Immature natural killer cell (primary cell): ENCODE results near the gene SGF29. TPM values are rescaled to one million over a fixed set of nuclear protein-coding genes. Genes with fewer than 3 reads are reported as not detected.

Experiments
- DNase-seq, 3 donors: peaks; one replicate each; pipeline ENCODE4 v3.0.0; 2022; ENCODE audit warnings: mixed read lengths in 1 of 3
- H3K27ac Mint-ChIP-seq, 6 donors: one replicate each; pipeline ENCODE4 v1.8.0; 2020; ENCODE audit warnings: mixed read lengths in 6 of 6, mild to moderate bottlenecking in 5 of 6, inconsistent platforms in 4 of 6, moderate library complexity in 3 of 6
- H3K27me3 Mint-ChIP-seq, 3 donors: one replicate each; pipeline ENCODE4 v1.8.0; 2020 to 2021; ENCODE audit warnings: low read depth in 3 of 3, mild to moderate bottlenecking in 3 of 3, mixed read lengths in 3 of 3, moderate library complexity in 3 of 3, inconsistent platforms in 1 of 3
- H3K36me3 Mint-ChIP-seq, 3 donors: one replicate each; pipeline ENCODE4 v1.8.0; 2020; ENCODE audit warnings: mixed read lengths in 3 of 3, inconsistent platforms in 2 of 3, mild to moderate bottlenecking in 2 of 3
- H3K4me1 Mint-ChIP-seq, 2 donors: one replicate each; pipeline ENCODE4 v1.8.0; 2020; ENCODE audit warnings: inconsistent platforms in 2 of 2, mild to moderate bottlenecking in 2 of 2, mixed read lengths in 2 of 2, moderate library complexity in 1 of 2
- H3K4me3 Mint-ChIP-seq, 5 donors: one replicate each; pipeline ENCODE4 v1.8.0; 2020; ENCODE audit warnings: mild to moderate bottlenecking in 5 of 5, mixed read lengths in 5 of 5, inconsistent platforms in 3 of 5, moderate library complexity in 3 of 5
- H3K9me3 Mint-ChIP-seq, 6 donors: one replicate each; pipeline ENCODE4 v1.8.0; 2020; ENCODE audit warnings: mild to moderate bottlenecking in 6 of 6, mixed read lengths in 6 of 6, inconsistent platforms in 4 of 6, moderate library complexity in 3 of 6
- polyA plus RNA-seq, 3 donors: library from polyadenylated mRNA; unstranded; fragments of 300-500 nt; fragmentation: Illumina TruSeq; gene quantifications; one replicate each; pipeline ENCODE4 v1.2.3, GENCODE V29; 2021

SGF29 gene
- 10 to 100 TPM; 39.7 to 58.8 (median 40.8) TPM for polyA plus RNA-seq

- peaks cover 23 to 37% of the 10 kb centered on the region in 2 donors for H3K4me1 Mint-ChIP-seq
- peak; percentile 93 to 96 (median 96) for DNase-seq
- H3K9me3 Mint-ChIP-seq, result no peaks in the 10 kb centered on the region
- peaks cover 4 to 14% (median 12%) of the 10 kb centered on the region in 3 donors for H3K36me3 Mint-ChIP-seq
- peak within 1 kb of the TSS; percentile 91 to 97 (median 92) for H3K4me3 Mint-ChIP-seq
- H3K27ac Mint-ChIP-seq, result peak within 1 kb of the TSS; percentile 92 to 96 (median 94)
- H3K27me3 Mint-ChIP-seq, result peaks cover 6 to 11% (median 10%) of the 10 kb centered on the region in 3 donors
These were observed at the start of gene SGF29 for GRCh38 chr16:28553776-28554633. TSS of gene SGF29 (plus strand) at chr16:28553920. CDS start at chr16:28581070, 27,150 bp downstream.

GRCh38 chr16:28504707-28505404 is 48.9 kb upstream of the SGF29 start:
- no peak overlapping the region for H3K4me3 Mint-ChIP-seq
- peaks cover 0 to 3% (median 0%) of the 10 kb centered on the region in 3 donors for H3K36me3 Mint-ChIP-seq

GRCh38 chr16:28505489-28506137 is 48.1 kb upstream of the SGF29 start:
- H3K9me3 Mint-ChIP-seq, result no peaks in the 10 kb centered on the region
- H3K36me3 Mint-ChIP-seq, result no peaks in the 10 kb centered on the region
- H3K27ac Mint-ChIP-seq, result peak overlapping the region in 1 of 6 donors; percentile 53
- peaks cover 0 to 3% (median 1%) of the 10 kb centered on the region in 3 donors for H3K27me3 Mint-ChIP-seq
- no peak overlapping the region for H3K4me3 Mint-ChIP-seq
- H3K4me1 Mint-ChIP-seq, result peaks cover 11 to 21% of the 10 kb centered on the region in 2 donors
- DNase-seq, result no peak

More at GRCh38 chr16:28504707-28505404, 48.9 kb upstream of the SGF29 start:
- DNase-seq, result no peak
- Mint-ChIP-seq H3K9me3 (no peaks in the 10 kb centered on the region), H3K27me3 (peaks cover 0 to 5% (median 0%) of the 10 kb centered on the region in 3 donors), H3K4me1 (peaks cover 11 to 22% of the 10 kb centered on the region in 2 donors), H3K27ac (no peak overlapping the region)

GRCh38 chr16:28511031-28511430 is 42.7 kb upstream of the SGF29 start:
- no peak overlapping the region for H3K4me3 Mint-ChIP-seq
- H3K36me3 Mint-ChIP-seq, result no peaks in the 10 kb centered on the region
- no peaks in the 10 kb centered on the region for H3K9me3 Mint-ChIP-seq
- peaks cover 17 to 38% of the 10 kb centered on the region in 2 donors for H3K4me1 Mint-ChIP-seq
- H3K27me3 Mint-ChIP-seq, result peaks cover 1 to 5% (median 2%) of the 10 kb centered on the region in 3 donors
- H3K27ac Mint-ChIP-seq, result peak overlapping the region in 1 of 6 donors; percentile 69
- DNase-seq, result no peak

- H3K4me3 Mint-ChIP-seq, result no peak overlapping the region
- H3K4me1 Mint-ChIP-seq, result peaks cover 17 to 33% of the 10 kb centered on the region in 2 donors
- no peaks in the 10 kb centered on the region for H3K9me3 Mint-ChIP-seq
- peaks cover 1 to 3% (median 2%) of the 10 kb centered on the region in 3 donors for H3K27me3 Mint-ChIP-seq
- no peak overlapping the region for H3K27ac Mint-ChIP-seq
- DNase-seq, result no peak
- no peaks in the 10 kb centered on the region for H3K36me3 Mint-ChIP-seq
These were observed 41.6 kb upstream of the SGF29 start for GRCh38 chr16:28511801-28512789.

GRCh38 chr16:28513484-28514181 is 40.1 kb upstream of the SGF29 start:
- no peak overlapping the region for H3K4me3 Mint-ChIP-seq
- no peak for DNase-seq
- H3K27ac Mint-ChIP-seq, result peak overlapping the region in 5 of 6 donors; percentile 26 to 56 (median 45)
- no peaks in the 10 kb centered on the region for H3K9me3 Mint-ChIP-seq
- no peaks in the 10 kb centered on the region for H3K36me3 Mint-ChIP-seq
- peaks cover 6 to 19% of the 10 kb centered on the region in 2 donors for H3K4me1 Mint-ChIP-seq
- peaks cover 1 to 3% (median 2%) of the 10 kb centered on the region in 3 donors for H3K27me3 Mint-ChIP-seq

- H3K36me3 Mint-ChIP-seq, result no peaks in the 10 kb centered on the region
- peaks cover 1 to 3% (median 2%) of the 10 kb centered on the region in 3 donors for H3K27me3 Mint-ChIP-seq
- peak overlapping the region in 2 of 6 donors; percentile 26 to 45 for H3K27ac Mint-ChIP-seq
- DNase-seq, result no peak
- no peaks in the 10 kb centered on the region for H3K9me3 Mint-ChIP-seq
- no peak overlapping the region for H3K4me3 Mint-ChIP-seq
- peaks cover 6 to 19% of the 10 kb centered on the region in 2 donors for H3K4me1 Mint-ChIP-seq
These were observed 39.5 kb upstream of the SGF29 start for GRCh38 chr16:28514246-28514645.

GRCh38 chr16:28520672-28521071 is 33.0 kb upstream of the SGF29 start:
- no peak for DNase-seq
- Mint-ChIP-seq H3K27me3 (peaks cover 0 to 8% (median under 1%) of the 10 kb centered on the region in 3 donors), H3K4me3 (no peak overlapping the region), H3K4me1 (no peaks in the 10 kb centered on the region), H3K9me3 (no peaks in the 10 kb centered on the region), H3K27ac (no peak overlapping the region), H3K36me3 (no peaks in the 10 kb centered on the region)

GRCh38 chr16:28521436-28521835 is 32.3 kb upstream of the SGF29 start:
- no peak for DNase-seq
- no peak overlapping the region for H3K4me3 Mint-ChIP-seq
- no peak overlapping the region for H3K27ac Mint-ChIP-seq
- peaks cover 0 to 8% (median 4%) of the 10 kb centered on the region in 3 donors for H3K27me3 Mint-ChIP-seq
- no peaks in the 10 kb centered on the region for H3K4me1 Mint-ChIP-seq
- no peaks in the 10 kb centered on the region for H3K9me3 Mint-ChIP-seq
- no peaks in the 10 kb centered on the region for H3K36me3 Mint-ChIP-seq

- no peaks in the 10 kb centered on the region for H3K36me3 Mint-ChIP-seq
- no peaks in the 10 kb centered on the region for H3K9me3 Mint-ChIP-seq
- no peaks in the 10 kb centered on the region for H3K4me1 Mint-ChIP-seq
- DNase-seq, result no peak
- no peak overlapping the region for H3K4me3 Mint-ChIP-seq
- H3K27me3 Mint-ChIP-seq, result peaks cover 0 to 8% (median 4%) of the 10 kb centered on the region in 3 donors
- no peak overlapping the region for H3K27ac Mint-ChIP-seq
These were observed 30.9 kb upstream of the SGF29 start for GRCh38 chr16:28522792-28523191.

- peaks cover 0 to 8% (median 4%) of the 10 kb centered on the region in 3 donors for H3K27me3 Mint-ChIP-seq
- no peaks in the 10 kb centered on the region for H3K36me3 Mint-ChIP-seq
- H3K27ac Mint-ChIP-seq, result no peak overlapping the region
- H3K9me3 Mint-ChIP-seq, result no peaks in the 10 kb centered on the region
- no peaks in the 10 kb centered on the region for H3K4me1 Mint-ChIP-seq
- DNase-seq, result no peak
- no peak overlapping the region for H3K4me3 Mint-ChIP-seq
These were observed 29.0 kb upstream of the SGF29 start for GRCh38 chr16:28524681-28525171.
